ENCODE measurements around the gene RYR2.

- TF ChIP-seq CTCF (IDR thresholded peaks at IDR 0.05), result no peak
- TF ChIP-seq EZH2phosphoT487 (IDR thresholded peaks at IDR 0.05), result no peak
Observed at GRCh38 chr1:237748171-237748960, 706.4 kb downstream of the RYR2 start.
